GM12872 (cell line): ENCODE data around the gene LRGUK.
A peak's percentile ranks its signal among the peaks of the same experiment; 100 is the strongest.

Experiments used
- CTCF ChIP-seq: IDR thresholded peaks from 3 replicates; pipeline ENCODE4 v1.5.1; 2011; ENCODE audit warnings: low read depth, mild to moderate bottlenecking, low read length, moderate library complexity; ENCODE audit not compliant: insufficient read depth

The LRGUK gene

GRCh38 chr7:134129856-134130523 lies 2.9 kb downstream of the LRGUK start:
- TF ChIP-seq CTCF: no peak

GRCh38 chr7:134134004-134134403 lies 6.9 kb downstream of the LRGUK start:
- TF ChIP-seq CTCF: no peak

- peak; percentile 95 for TF ChIP-seq CTCF
These were observed 14.0 kb downstream of the LRGUK start for GRCh38 chr7:134140889-134141867.

DNA sequence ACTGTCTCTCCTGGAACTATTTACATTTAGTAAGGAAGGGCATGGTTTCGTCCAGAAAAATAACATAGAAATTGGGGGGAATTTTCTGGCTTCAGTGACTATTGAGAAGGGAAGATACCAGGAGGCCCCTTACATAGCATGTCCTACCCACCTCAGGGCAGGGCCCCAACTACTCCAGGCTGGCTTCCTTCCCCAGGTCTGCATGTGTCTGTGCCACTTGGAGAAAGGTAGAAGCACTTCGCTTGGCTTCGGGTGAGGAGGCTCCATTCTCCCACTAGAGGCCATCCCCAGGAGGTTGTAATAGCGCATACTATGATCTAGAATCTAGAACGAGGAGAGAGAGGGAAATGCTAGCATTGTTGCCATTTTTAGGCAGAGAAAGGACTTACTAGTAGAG lies 14.7 kb downstream of the LRGUK start:
- TF ChIP-seq CTCF: no peak

GRCh38 chr7:134153493-134154136 lies 26.5 kb downstream of the LRGUK start:
- TF ChIP-seq CTCF: no peak

DNA sequence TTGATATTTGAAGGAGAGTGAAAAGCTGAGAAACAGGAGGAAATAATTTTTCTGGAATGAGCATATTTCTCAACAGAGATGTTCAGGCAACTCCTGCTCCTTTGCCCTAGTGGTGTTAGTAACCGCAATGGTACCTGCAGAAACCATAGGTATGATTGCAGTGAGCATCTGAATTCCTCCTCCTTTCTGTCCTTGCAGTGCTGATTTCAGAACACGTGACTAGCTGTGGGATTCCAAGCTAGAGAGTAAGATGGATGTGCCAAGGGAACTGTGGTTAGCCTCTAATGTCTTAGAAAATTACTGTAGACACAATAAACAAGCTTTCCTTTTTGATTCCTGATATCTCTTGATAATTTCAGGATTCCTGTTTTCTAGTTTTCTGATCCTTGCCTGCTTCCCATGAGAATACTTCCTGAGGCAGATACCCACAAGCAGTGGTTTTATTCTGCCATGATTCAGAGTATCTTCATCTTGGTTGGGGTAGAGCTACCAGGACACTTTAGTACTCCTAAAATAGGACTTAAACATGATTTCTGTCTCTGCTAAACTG lies 27.5 kb downstream of the LRGUK start:
- no peak for TF ChIP-seq CTCF

- TF ChIP-seq CTCF: no peak
These were observed 28.1 kb downstream of the LRGUK start for GRCh38 chr7:134155206-134155605.
